Endodermal cell (in vitro differentiated cells): ENCODE measurements around the gene ZFAND2A. TPM values are rescaled to one million over a fixed set of nuclear protein-coding genes. Genes with fewer than 3 reads are reported as not detected.

Source experiments
- DNase-seq: peaks from one replicate; pipeline ENCODE4 v3.0.0-alpha.2; 2017
- H3K27ac ChIP-seq: 2 replicates; pipeline ENCODE4 v1.5.1; 2013; ENCODE audit warnings: mild to moderate bottlenecking, low read depth, low read length, moderate library complexity
- H3K27me3 ChIP-seq: 2 replicates; pipeline ENCODE4 v1.6.1; 2013; ENCODE audit warnings: mild to moderate bottlenecking, low read length, moderate library complexity; ENCODE audit not compliant: insufficient read depth, control insufficient read depth, poor library complexity, severe bottlenecking
- H3K36me3 ChIP-seq: 2 replicates; pipeline ENCODE4 v1.7.0; 2013; ENCODE audit warnings: mild to moderate bottlenecking, low read length, moderate library complexity; ENCODE audit not compliant: control insufficient read depth, insufficient read depth
- H3K4me1 ChIP-seq: one replicate; pipeline ENCODE4 v1.7.0; 2013; ENCODE audit warnings: low read length; ENCODE audit not compliant: control insufficient read depth, insufficient read depth
- H3K4me3 ChIP-seq: 2 replicates; pipeline ENCODE4 v1.5.1; 2013; ENCODE audit warnings: mild to moderate bottlenecking, low read length, moderate library complexity
- H3K9ac ChIP-seq: 2 replicates; pipeline ENCODE4 v1.6.1; 2013; ENCODE audit warnings: mild to moderate bottlenecking, low read length, moderate library complexity; ENCODE audit not compliant: poor library complexity, severe bottlenecking; ENCODE audit errors: extremely low read depth
- H3K9me3 ChIP-seq: 2 replicates; pipeline ENCODE4 v1.6.1; 2013; ENCODE audit warnings: mild to moderate bottlenecking, low read length, moderate library complexity; ENCODE audit not compliant: control insufficient read depth
- H3K27ac Mint-ChIP-seq: 2 replicates; pipeline ENCODE4 v1.8.0; 2020; ENCODE audit warnings: mixed read lengths
- H3K27me3 Mint-ChIP-seq: 2 replicates; pipeline ENCODE4 v1.8.0; 2021; ENCODE audit warnings: mild to moderate bottlenecking, mixed read lengths; ENCODE audit not compliant: insufficient read depth
- H3K36me3 Mint-ChIP-seq: 2 replicates; pipeline ENCODE4 v1.8.0; 2020; ENCODE audit warnings: low read depth, mixed read lengths
- H3K4me1 Mint-ChIP-seq: 2 replicates; pipeline ENCODE4 v1.8.0; 2020; ENCODE audit warnings: mixed read lengths
- H3K4me3 Mint-ChIP-seq: 2 replicates; pipeline ENCODE4 v1.8.0; 2020; ENCODE audit warnings: mild to moderate bottlenecking, moderate library complexity, mixed read lengths
- H3K9me3 Mint-ChIP-seq: 2 replicates; pipeline ENCODE4 v1.8.0; 2020; ENCODE audit warnings: mild to moderate bottlenecking, mixed read lengths
- CTCF ChIP-seq: fragments of 200-600 bp; sonication (generic); conservative IDR thresholded peaks from 2 replicates; pipeline ENCODE4 v1.5.0; 2021; ENCODE audit warnings: antibody characterized with exemption, mild to moderate bottlenecking
- WGBS, 2 experiments: methylation state at CpG; one replicate each; pipeline versions ENCODE4 v1.1.5 to v1.1.7; 2013; ENCODE audit warnings: missing lambda C conversion rate in 2 of 2, mixed read lengths in 1 of 2; ENCODE audit not compliant: insufficient coverage in 1 of 2, insufficient read length in 1 of 2; 5-methylcytosine and 5-hydroxymethylcytosine counted together
- total RNA-seq, 2 donors: library from RNA; stranded (reverse); fragmentation: NEBNext Ultra II Directional in 1 of 2; extraction: Animal tissue kit (Norgen Biotek cat#: 25700) in 1 of 2; gene quantifications; 2 replicates in 1 of 2; 3 replicates in 1 of 2; pipeline ENCODE4 v1.2.1, GENCODE V29; 2021

Gene ZFAND2A
- total RNA-seq, 2 donors from 2014 or later = 14.9 to 17.1 TPM

GRCh38 chr7:1169409-1170368 lies 9.7 kb upstream of the ZFAND2A start:
- Histone ChIP-seq H3K9ac (no peak overlapping the region), H3K27ac (no peak overlapping the region), H3K9me3 (no peaks in the 10 kb centered on the region), H3K36me3 (no peaks in the 10 kb centered on the region), H3K4me1 (no peaks in the 10 kb centered on the region), H3K27me3 (no peaks in the 10 kb centered on the region), H3K4me3 (no peak overlapping the region)
- Mint-ChIP-seq H3K27me3 (peaks cover 6% of the 10 kb centered on the region), H3K9me3 (peaks cover 8% of the 10 kb centered on the region), H3K4me3 (no peak overlapping the region), H3K4me1 (no peaks in the 10 kb centered on the region), H3K36me3 (no peaks in the 10 kb centered on the region), H3K27ac (no peak overlapping the region)
- peak; percentile 93 for DNase-seq
- WGBS, 2 experiments = 80 to 83% methylated on average over 28 to 43 of the region's 43 CpGs
- peak; percentile 82 for TF ChIP-seq CTCF

- Histone ChIP-seq H3K27me3 (no peaks in the 10 kb centered on the region), H3K4me1 (no peaks in the 10 kb centered on the region), H3K27ac (no peak overlapping the region), H3K4me3 (no peak overlapping the region), H3K9me3 (no peaks in the 10 kb centered on the region), H3K9ac (no peak overlapping the region), H3K36me3 (no peaks in the 10 kb centered on the region)
- WGBS, 2 experiments = 89 to 94% methylated on average over 10 to 11 of the region's 11 CpGs
- H3K4me3 Mint-ChIP-seq = no peak overlapping the region
- no peak overlapping the region for H3K27ac Mint-ChIP-seq
- no peak for TF ChIP-seq CTCF
- no peaks in the 10 kb centered on the region for H3K4me1 Mint-ChIP-seq
- H3K9me3 Mint-ChIP-seq = peaks cover 8% of the 10 kb centered on the region
- peaks cover 6% of the 10 kb centered on the region for H3K27me3 Mint-ChIP-seq
- peaks cover 3% of the 10 kb centered on the region for H3K36me3 Mint-ChIP-seq
- no peak for DNase-seq
Measured at GRCh38 chr7:1168422-1168821, 8.4 kb upstream of the ZFAND2A start.

- Histone ChIP-seq H3K9me3 (no peaks in the 10 kb centered on the region), H3K9ac (no peak overlapping the region), H3K36me3 (no peaks in the 10 kb centered on the region), H3K4me3 (no peak overlapping the region), H3K27me3 (no peaks in the 10 kb centered on the region), H3K4me1 (no peaks in the 10 kb centered on the region), H3K27ac (no peak overlapping the region)
- no peak overlapping the region for H3K27ac Mint-ChIP-seq
- no peak for DNase-seq
- no peak for TF ChIP-seq CTCF
- H3K9me3 Mint-ChIP-seq = no peaks in the 10 kb centered on the region
- H3K4me3 Mint-ChIP-seq = no peak overlapping the region
- H3K4me1 Mint-ChIP-seq = peaks cover 6% of the 10 kb centered on the region
- peaks cover 1% of the 10 kb centered on the region for H3K27me3 Mint-ChIP-seq
- peaks cover 6% of the 10 kb centered on the region for H3K36me3 Mint-ChIP-seq
- 85 to 98% methylated on average over 6 to 7 of the region's 7 CpGs for WGBS, 2 experiments
Measured at GRCh38 chr7:1164436-1164835, 4.4 kb upstream of the ZFAND2A start.
